Right cardiac atrium (tissue), 5 donors: ENCODE results near the gene AMER2. TPM values are rescaled to one million over a fixed set of nuclear protein-coding genes. Genes with fewer than 3 reads are reported as not detected.

Experiments used
- ATAC-seq, 2 donors: fragments of 200-7000 bp; cut with Tn5 transposase; one replicate each; pipeline versions ENCODE4 v1.8.0 to v1.9.1; 2020; ENCODE audit warnings: moderate library complexity in 2 of 2, mild to moderate bottlenecking in 1 of 2
- DNase-seq, 3 donors: peaks; one replicate each; pipeline ENCODE4 v3.0.0-alpha.2; 2020
- H3K27ac ChIP-seq: one replicate; pipeline ENCODE4 v1.5.1; 2013; ENCODE audit warnings: mild to moderate bottlenecking, low read length, control low read depth, moderate library complexity
- H3K27me3 ChIP-seq: one replicate; pipeline ENCODE4 v1.6.1; 2013; ENCODE audit not compliant: control insufficient read depth, insufficient read depth
- H3K4me1 ChIP-seq: one replicate; pipeline ENCODE4 v1.6.1; 2013; ENCODE audit warnings: low read length; ENCODE audit not compliant: control insufficient read depth, insufficient read depth
- H3K4me3 ChIP-seq: one replicate; pipeline ENCODE4 v1.5.1; 2013; ENCODE audit warnings: low read length, control low read depth
- H3K9me3 ChIP-seq: one replicate; pipeline ENCODE4 v1.6.1; 2013; ENCODE audit warnings: low read length; ENCODE audit not compliant: control insufficient read depth
- WGBS: extraction: QIAGEN DNeasy Blood & Tissue Kit; methylation state at CpG from one replicate; pipeline ENCODE4 v1.1.7; 2013; 5-methylcytosine and 5-hydroxymethylcytosine counted together
- intact Hi-C, 4 donors: fragments of 100-400 bp; cut with DNase I; formaldehyde crosslinking; loops; one replicate each; pipeline versions ENCODE4 v1.11.0 to v1.14.0; 2022 to 2023
- polyA plus RNA-seq: library from polyadenylated mRNA; stranded (reverse); fragments of 200-250 nt; gene quantifications from one replicate; pipeline ENCODE4 v1.2.3, GENCODE V29; 2013
- total RNA-seq, 4 donors: library from RNA; stranded (reverse); fragmentation: NEBNext Ultra II Directional; extraction: Animal tissue kit (Norgen Biotek cat#: 25700); gene quantifications; one replicate each; pipeline ENCODE4 v1.2.1, GENCODE V29; 2021
- donor health status: healthy with polysubstance abuse.
- donor health status: DM: no; HTN: yes; CAD: no.
- donor health status: DM: no; HTN: no; CAD: no.
- donor health status: DM: no; HTN: yes; CAD: no; lungs with severe emphysema.
- donor health status: DM: yes; HTN: yes; CAD: no.

AMER2 gene
- total and polyA plus RNA-seq, 5 donors = not detected

DNA sequence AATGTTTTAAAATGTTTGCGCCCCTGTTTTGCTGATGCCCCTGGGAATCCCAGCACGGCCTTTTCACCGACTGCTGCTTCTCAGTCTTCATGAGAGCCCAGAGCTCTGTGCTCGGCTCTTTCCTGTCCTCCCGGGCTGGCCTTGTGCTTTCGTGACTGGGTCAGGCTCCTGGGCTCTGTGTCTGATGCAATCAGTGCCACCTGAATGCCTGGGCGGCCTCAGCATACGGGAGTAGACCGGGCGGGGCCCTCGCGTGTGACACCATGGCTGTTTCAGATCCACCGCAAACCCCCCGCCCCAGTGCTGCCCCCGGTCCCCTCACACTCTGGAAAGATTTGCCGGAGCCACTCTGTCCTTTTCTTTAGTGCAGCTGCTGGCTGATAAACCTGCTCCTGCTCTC, 54.8 kb downstream of the AMER2 start:
- Histone ChIP-seq H3K4me3 (no peak overlapping the region), H3K9me3 (no peaks in the 10 kb centered on the region), H3K27ac (no peak overlapping the region), H3K27me3 (no peaks in the 10 kb centered on the region), H3K4me1 (no peaks in the 10 kb centered on the region)
- DNase-seq (no peak), ATAC-seq (no peak)
- intact Hi-C loops = no loop called here
- WGBS = 87% methylated on average over 16 of the region's 16 CpGs

GRCh38 chr13:25116044-25116443, 56.0 kb downstream of the AMER2 start:
- H3K9me3 ChIP-seq = no peaks in the 10 kb centered on the region
- no peaks in the 10 kb centered on the region for H3K27me3 ChIP-seq
- ATAC-seq = no peak
- no peak overlapping the region for H3K27ac ChIP-seq
- DNase-seq = no peak
- 68% methylated on average over 3 of the region's 3 CpGs for WGBS
- no peak overlapping the region for H3K4me3 ChIP-seq
- no peaks in the 10 kb centered on the region for H3K4me1 ChIP-seq
- intact Hi-C loops = no loop called here

DNA sequence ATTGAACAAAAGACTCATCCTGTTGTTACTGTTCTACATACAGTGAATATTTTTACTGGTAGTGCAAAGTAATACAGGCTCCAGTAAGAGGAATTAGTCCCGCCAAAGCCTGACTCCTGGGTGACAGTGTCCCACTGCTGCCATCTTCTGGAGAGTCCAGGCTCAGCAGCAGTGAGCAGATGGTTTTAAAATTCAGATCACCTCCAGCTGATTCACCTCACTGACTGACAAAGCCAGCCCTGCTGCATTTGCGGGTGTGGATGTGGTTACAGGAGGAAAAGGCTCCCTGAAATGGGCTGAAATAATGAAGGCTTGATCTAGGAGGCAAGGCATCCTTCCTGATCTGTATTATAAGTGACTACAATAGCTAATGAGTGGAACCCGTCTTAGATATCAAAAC, 57.9 kb downstream of the AMER2 start:
- Histone ChIP-seq H3K4me3 (no peak overlapping the region), H3K27me3 (no peaks in the 10 kb centered on the region), H3K9me3 (no peaks in the 10 kb centered on the region), H3K4me1 (no peaks in the 10 kb centered on the region), H3K27ac (no peak overlapping the region)
- 25% methylated on average over 3 of the region's 3 CpGs for WGBS
- DNase-seq = peak; percentile 47 to 78 (median 61)
- peak; percentile 67 to 71 for ATAC-seq
- intact Hi-C loops = no loop called here

DNA sequence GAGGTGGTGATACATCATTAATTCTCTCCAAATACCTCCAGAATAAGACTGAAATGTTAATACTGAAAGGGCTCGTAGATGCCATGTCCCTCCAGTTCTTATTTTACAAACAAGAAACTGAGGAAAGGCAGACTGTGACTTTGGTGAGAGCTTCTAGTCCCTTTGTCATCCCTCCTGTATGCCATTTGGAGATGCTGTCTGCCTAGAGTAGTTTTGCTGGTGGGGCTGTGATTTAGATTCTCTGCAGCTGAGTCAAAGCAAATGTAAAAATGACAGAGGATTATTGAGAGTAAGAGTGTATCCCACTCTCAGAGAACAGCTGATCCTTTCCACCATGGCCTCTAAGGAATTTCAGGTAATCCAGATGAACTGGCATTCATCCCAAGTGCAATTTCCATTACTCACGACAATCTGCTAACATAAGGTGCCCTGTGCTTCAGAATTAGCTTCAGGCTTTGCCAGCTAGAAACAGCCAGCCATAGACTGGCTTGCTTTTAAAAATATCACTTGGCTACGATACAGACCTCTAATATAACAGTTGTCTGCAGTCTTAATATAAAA, 59.3 kb downstream of the AMER2 start:
- 65% methylated on average over 3 of the region's 3 CpGs for WGBS
- Histone ChIP-seq H3K9me3 (no peaks in the 10 kb centered on the region), H3K27ac (no peak overlapping the region), H3K4me1 (no peaks in the 10 kb centered on the region), H3K4me3 (no peak overlapping the region), H3K27me3 (no peaks in the 10 kb centered on the region)
- intact Hi-C loops = no loop called here
- DNase-seq (no peak), ATAC-seq (no peak)

Other genes starting within 250 kb of the AMER2 start
- under 1 TPM; 0.09 to 0.14 (median 0.10) TPM for gene PABPC3, start 76.2 kb downstream of the AMER2 start, total RNA-seq
- gene PABPC3, start 76.2 kb downstream of the AMER2 start, polyA plus RNA-seq = 0.05 TPM
- 10 to 100 TPM; 15.8 to 17.3 (median 17.0) TPM for gene MTMR6, start 115.2 kb upstream of the AMER2 start, total RNA-seq
- gene MTMR6, start 115.2 kb upstream of the AMER2 start, polyA plus RNA-seq = 7.5 TPM
- 10 to 100 TPM; 26.2 to 33.5 (median 27.6) TPM for gene NUP58, start 129.3 kb upstream of the AMER2 start, total RNA-seq
- gene NUP58, start 129.3 kb upstream of the AMER2 start, polyA plus RNA-seq = 11.2 TPM
- under 1 TPM; 0.14 to 0.65 (median 0.30) TPM for gene ATP8A2, start 199.7 kb upstream of the AMER2 start, total RNA-seq
- gene ATP8A2, start 199.7 kb upstream of the AMER2 start, polyA plus RNA-seq = 0.09 TPM